Brain microvascular endothelial cell (primary cell): ENCODE data around the gene RAMP3.

Experiments
- DNase-seq: peaks from one replicate; pipeline ENCODE4 v3.0.0-alpha.2; 2020
- H3K27ac ChIP-seq: fragments of 250-450 bp; sonication (Bioruptor Pico); 2 replicates; pipeline ENCODE4 v1.5.1; 2020; ENCODE audit warnings: mild to moderate bottlenecking, moderate library complexity
- H3K27me3 ChIP-seq: fragments of 250-450 bp; sonication (Bioruptor Pico); replicated peaks from 2 replicates; pipeline ENCODE4 v1.5.1; 2020; ENCODE audit warnings: mild to moderate bottlenecking
- H3K36me3 ChIP-seq: fragments of 250-450 bp; sonication (Bioruptor Pico); replicated peaks from 2 replicates; pipeline ENCODE4 v1.5.1; 2020; ENCODE audit warnings: mild to moderate bottlenecking
- H3K4me3 ChIP-seq: 2 replicates; pipeline ENCODE4 v1.5.1; 2011; ENCODE audit warnings: low read depth, mild to moderate bottlenecking, control low read depth, low read length, moderate library complexity
- CTCF ChIP-seq: IDR thresholded peaks from 2 replicates; pipeline ENCODE4 v1.5.1; 2011; ENCODE audit warnings: low read depth, mild to moderate bottlenecking, moderate library complexity, low read length, control low read depth, inconsistent platforms; ENCODE audit errors: missing control alignments
- in situ Hi-C: cut with HindIII; loops from 2 replicates; pipeline ENCODE4 v1.10.0; 2017; ENCODE audit warnings: low sequenced_read_pairs, low pct_ligation_motif_present

Gene RAMP3

GRCh38 chr7:45188736-45189135 lies 31.1 kb downstream of the RAMP3 start:
- TF ChIP-seq CTCF = no peak
- DNase-seq = no peak
- Histone ChIP-seq H3K27me3 (no peaks in the 10 kb centered on the region), H3K27ac (no peak overlapping the region), H3K36me3 (no peaks in the 10 kb centered on the region), H3K4me3 (no peak overlapping the region)
- in situ Hi-C loops = no loop called here

- TF ChIP-seq CTCF = no peak
- no peak overlapping the region for H3K27ac ChIP-seq
- no peak overlapping the region for H3K4me3 ChIP-seq
- no peaks in the 10 kb centered on the region for H3K27me3 ChIP-seq
- H3K36me3 ChIP-seq = no peaks in the 10 kb centered on the region
- in situ Hi-C loops = no loop called here
- DNase-seq = no peak
These were observed 31.8 kb downstream of the RAMP3 start for GRCh38 chr7:45189151-45189970.

- DNase-seq = no peak
- no peak overlapping the region for H3K4me3 ChIP-seq
- no peaks in the 10 kb centered on the region for H3K27me3 ChIP-seq
- no peak overlapping the region for H3K27ac ChIP-seq
- no peak for TF ChIP-seq CTCF
- H3K36me3 ChIP-seq = no peaks in the 10 kb centered on the region
- in situ Hi-C loops = no loop called here
These were observed 33.0 kb downstream of the RAMP3 start for GRCh38 chr7:45190406-45191165.

- no peak for TF ChIP-seq CTCF
- H3K4me3 ChIP-seq = no peak overlapping the region
- H3K27ac ChIP-seq = no peak overlapping the region
- no peak for DNase-seq
- in situ Hi-C loops = no loop called here
- no peaks in the 10 kb centered on the region for H3K27me3 ChIP-seq
- no peaks in the 10 kb centered on the region for H3K36me3 ChIP-seq
These were observed 33.8 kb downstream of the RAMP3 start for GRCh38 chr7:45191396-45191795.

GRCh38 chr7:45192621-45193041 lies 35.0 kb downstream of the RAMP3 start:
- H3K27ac ChIP-seq = no peak overlapping the region
- no peak for TF ChIP-seq CTCF
- in situ Hi-C loops = no loop called here
- no peak for DNase-seq
- no peak overlapping the region for H3K4me3 ChIP-seq
- no peaks in the 10 kb centered on the region for H3K36me3 ChIP-seq
- H3K27me3 ChIP-seq = no peaks in the 10 kb centered on the region
